ELR (cell line): ENCODE results near the gene PGF.

ENCODE experiments used
- DNase-seq: peaks from one replicate; pipeline ENCODE4 v3.0.0-alpha.2; 2015; ENCODE audit warnings: low read depth

PGF gene

DNA sequence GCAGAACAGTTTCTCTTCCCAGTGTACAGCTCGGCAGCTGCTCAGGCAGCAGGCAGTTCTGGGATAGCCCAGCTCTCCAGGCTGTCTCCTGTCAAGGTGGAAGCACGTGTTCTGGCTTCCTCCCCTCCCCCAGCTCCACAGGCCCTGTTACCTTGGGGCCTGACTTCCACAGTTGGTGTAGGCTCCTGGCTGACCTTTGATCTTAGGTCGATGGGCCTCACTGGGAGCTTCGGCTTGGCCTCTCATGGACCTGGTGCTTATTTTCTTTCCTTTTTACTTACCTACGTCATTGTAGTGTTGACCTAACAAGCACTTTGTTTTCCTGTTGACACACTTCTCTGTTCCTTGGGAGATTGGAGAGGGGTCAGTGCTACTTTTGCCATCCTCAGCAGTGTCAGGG, 56.7 kb downstream of the PGF start:
- DNase-seq, result no peak

GRCh38 chr14:74898083-74898482, 57.3 kb downstream of the PGF start:
- no peak for DNase-seq

DNA sequence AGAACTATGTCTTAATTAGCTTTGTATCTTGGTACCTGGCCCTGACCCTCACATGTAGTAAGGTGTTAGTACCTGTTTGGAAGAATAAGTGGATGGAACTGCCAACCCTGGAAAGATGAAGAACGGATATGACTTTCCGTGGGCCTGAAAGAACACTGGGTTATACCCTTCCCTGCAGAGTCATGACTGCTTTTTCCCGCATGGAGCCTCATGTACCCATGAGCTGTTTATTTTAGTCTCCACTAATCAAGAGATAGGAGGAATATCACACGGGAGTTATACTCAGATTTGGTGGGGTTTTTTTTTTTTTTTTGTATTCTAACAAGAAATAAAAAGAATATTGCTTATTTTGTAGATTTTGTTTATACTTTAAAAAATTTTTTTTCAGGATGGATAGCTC, 57.8 kb downstream of the PGF start:
- no peak for DNase-seq

DNA sequence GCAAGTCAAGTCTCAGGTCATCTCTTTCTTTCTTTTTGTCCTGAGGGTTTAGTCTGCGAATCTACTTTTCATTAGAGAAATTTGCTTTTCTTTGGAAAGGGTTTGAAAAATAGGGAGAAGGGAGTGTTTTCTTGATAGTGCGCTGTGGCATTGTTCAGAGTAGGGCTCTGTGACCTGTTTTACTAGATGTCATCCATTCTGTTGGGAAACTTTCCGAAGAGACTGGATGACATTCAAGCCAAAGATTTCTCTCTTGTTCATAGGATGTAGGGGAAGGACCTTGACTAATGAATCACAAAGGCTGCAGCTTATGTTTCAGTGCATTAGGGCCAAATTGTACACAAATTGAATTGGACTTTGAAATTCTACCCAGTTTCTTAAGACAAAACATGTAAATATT, 59.0 kb downstream of the PGF start:
- no peak for DNase-seq

DNA sequence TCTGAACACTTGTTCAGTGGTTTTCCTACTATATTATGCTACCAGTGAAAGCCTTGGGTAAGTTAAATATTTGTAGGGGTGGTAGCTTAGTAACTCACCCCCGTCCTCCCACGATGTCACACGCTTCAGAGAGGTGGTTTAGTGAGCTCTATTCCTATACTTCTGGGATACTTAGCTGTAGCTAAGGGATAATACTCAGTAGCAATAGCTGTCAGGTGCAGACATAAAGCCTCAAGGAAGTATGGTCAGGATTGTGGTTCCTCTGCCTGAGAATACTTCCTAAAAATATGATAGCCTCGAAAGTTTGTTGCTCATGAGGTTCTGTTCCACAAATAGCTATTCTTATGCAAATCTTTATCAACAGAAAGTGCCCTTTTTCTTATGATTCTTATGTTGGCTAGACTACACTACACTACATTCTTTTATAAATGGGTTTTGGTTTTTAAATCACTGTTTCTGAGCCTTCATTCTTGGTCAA, 61.7 kb downstream of the PGF start:
- DNase-seq, result no peak

DNA sequence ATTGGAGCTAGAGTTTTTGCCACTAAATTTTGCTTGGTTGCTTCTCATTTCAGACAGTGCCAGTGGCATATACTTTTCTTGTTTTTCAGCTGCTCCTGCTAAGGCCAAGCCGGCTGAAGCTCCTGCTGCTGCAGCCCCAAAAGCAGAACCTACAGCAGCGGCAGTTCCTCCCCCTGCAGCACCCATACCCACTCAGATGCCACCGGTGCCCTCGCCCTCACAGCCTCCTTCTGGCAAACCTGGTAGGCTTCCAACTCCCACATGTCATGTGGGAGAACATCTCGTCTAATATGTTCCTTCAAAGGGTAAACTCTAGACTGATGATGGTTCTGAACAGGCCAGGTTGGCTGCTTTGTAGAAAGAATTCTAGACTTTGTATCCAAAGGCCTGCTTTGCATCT, 62.7 kb downstream of the PGF start:
- no peak for DNase-seq

GRCh38 chr14:74891870-74892269, 63.5 kb downstream of the PGF start:
- peak; percentile 44 for DNase-seq
